AG09309 (cell line): ENCODE results near the gene ENC1.

Source experiments
- DNase-seq: peaks from one replicate; pipeline ENCODE4 v3.0.0-alpha.2; 2010; ENCODE audit warnings: low read depth
- H3K4me3 ChIP-seq: 2 replicates; pipeline ENCODE4 v1.5.1; 2011; ENCODE audit warnings: mild to moderate bottlenecking, low read depth, low read length, moderate library complexity; ENCODE audit not compliant: control insufficient read depth
- CTCF ChIP-seq: IDR thresholded peaks from 2 replicates; pipeline ENCODE4 v1.5.1; 2011; ENCODE audit warnings: mild to moderate bottlenecking, low read depth, low read length, inconsistent platforms; ENCODE audit not compliant: insufficient read depth, control insufficient read depth; ENCODE audit errors: missing control alignments

ENC1 gene

DNA sequence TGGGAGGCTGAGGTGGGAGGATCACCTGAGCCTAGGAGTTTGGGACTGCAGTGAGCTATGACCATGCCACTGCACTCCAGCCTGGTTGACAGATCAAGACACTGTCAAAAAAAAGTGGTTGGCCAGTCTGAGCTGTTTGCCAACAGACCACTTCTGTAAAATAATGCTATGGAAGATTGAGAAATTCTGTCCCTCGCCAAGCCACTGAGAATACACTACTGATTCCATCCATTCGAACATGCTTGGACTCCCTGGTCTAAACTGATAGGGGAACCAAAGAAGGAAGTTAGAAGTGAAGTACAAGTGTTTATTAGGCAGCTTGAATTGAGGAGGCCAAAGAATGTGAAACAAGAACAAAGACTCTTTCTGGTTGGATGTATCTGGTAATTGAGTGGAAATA lies 27.2 kb downstream of the ENC1 start:
- TF ChIP-seq CTCF: no peak
- no peak overlapping the region for H3K4me3 ChIP-seq
- DNase-seq: no peak

DNA sequence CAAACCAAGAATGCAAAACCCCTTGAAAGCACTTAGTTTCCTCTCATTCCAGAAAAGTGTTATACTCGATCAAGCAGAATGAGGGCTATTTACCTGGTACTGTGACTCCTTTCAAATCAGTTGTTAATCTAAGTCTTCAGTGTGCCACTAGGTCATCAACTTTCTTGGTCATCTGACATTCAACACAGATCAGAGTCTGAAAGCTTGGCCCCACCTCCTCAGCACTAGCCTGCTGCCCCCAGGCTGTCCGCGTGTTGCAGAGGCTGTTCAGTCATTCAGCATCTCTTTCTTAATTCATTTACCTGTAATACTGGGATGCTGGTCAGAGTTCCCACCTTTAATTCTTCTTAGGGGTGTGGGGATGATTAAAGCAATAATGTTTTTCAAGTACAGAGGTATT lies 28.5 kb downstream of the ENC1 start:
- DNase-seq: no peak
- H3K4me3 ChIP-seq: no peak overlapping the region
- TF ChIP-seq CTCF: no peak

DNA sequence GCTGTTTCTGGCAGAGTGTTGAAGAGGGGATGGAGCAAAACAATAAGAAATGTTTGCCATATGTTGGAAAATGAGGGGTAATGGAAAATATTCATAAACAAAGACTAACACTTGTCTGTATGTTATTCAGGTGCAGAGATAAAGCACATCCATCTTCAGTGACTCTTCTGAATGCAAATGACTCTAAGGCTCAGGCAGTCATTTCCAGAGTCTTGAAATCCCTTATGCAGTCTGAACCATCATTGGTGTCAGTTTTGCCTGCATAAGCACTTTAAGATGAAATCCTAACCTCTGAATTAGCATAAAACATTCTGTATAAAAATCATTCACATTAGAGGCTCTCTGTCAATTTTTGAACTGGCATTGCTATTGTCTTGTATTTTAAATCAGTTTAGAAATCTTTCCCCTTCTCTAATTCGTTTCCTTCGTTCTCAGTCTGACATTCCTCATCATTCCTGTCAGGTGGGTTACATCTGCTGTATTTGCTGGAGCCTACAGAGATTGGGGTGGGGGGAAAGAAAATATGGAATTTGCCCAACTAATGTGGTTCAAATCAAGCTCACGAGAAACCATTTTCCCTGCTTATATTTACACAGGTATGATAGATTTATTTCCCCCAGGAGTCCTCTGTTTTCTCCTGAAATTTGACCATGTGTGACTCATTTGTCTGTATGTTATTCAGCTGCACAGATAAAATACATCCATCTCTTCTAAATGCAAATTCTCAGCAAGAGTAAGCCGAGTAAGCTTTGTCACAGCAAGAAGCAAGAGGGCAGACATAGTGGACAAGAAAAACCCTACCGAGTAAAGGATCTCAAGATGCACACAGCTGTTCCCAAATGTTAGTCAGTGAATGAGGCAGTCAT lies 31.6 kb downstream of the ENC1 start:
- TF ChIP-seq CTCF: no peak
- DNase-seq: no peak
- H3K4me3 ChIP-seq: no peak overlapping the region

- H3K4me3 ChIP-seq: no peak overlapping the region
- no peak for DNase-seq
- TF ChIP-seq CTCF: no peak
Measured at GRCh38 chr5:74605759-74606158, 34.8 kb downstream of the ENC1 start.

DNA sequence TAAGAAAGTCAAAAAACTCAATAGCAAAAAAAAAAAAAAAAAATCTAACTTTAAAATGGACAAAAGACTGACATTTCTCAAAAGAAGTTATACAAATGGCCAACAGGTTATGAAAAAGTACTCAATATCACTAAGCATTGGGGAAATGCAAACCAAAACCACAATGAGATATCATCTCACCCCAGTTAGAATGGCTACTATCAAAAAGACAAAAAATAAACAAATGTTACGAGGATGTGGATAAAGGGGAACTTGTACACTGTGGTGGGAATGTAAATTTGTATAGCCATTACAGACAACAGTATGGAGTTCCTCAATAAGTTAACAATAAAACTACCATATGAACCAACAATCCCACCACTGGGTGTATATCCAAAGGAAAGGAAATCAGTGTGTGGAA lies 37.2 kb downstream of the ENC1 start:
- no peak for DNase-seq
- H3K4me3 ChIP-seq: no peak overlapping the region
- TF ChIP-seq CTCF: no peak

- no peak for DNase-seq
Measured at GRCh38 chr5:74599148-74599547, 41.4 kb downstream of the ENC1 start.

More at GRCh38 chr5:74599148-74599547, 41.4 kb downstream of the ENC1 start:
- no peak overlapping the region for H3K4me3 ChIP-seq
- no peak for TF ChIP-seq CTCF
